Hindlimb muscle (tissue), 1 donor: ENCODE measurements around the gene CD200R1L. TPM values are rescaled to one million over a fixed set of nuclear protein-coding genes. Genes with fewer than 3 reads are reported as not detected.

ENCODE experiments used
- DNase-seq: peaks from one replicate; pipeline ENCODE4 v3.0.0-alpha.2; 2013
- polyA plus RNA-seq: library from polyadenylated mRNA; unstranded; fragments of 120-200 nt; gene quantifications from one replicate; pipeline ENCODE4 v1.2.1, GENCODE V29; 2013; ENCODE audit not compliant: insufficient read length

Gene CD200R1L
- polyA plus RNA-seq, 1 donor, result not detected

- no peak for DNase-seq
These were observed 60.6 kb downstream of the CD200R1L start for GRCh38 chr3:112786002-112786590.

DNA sequence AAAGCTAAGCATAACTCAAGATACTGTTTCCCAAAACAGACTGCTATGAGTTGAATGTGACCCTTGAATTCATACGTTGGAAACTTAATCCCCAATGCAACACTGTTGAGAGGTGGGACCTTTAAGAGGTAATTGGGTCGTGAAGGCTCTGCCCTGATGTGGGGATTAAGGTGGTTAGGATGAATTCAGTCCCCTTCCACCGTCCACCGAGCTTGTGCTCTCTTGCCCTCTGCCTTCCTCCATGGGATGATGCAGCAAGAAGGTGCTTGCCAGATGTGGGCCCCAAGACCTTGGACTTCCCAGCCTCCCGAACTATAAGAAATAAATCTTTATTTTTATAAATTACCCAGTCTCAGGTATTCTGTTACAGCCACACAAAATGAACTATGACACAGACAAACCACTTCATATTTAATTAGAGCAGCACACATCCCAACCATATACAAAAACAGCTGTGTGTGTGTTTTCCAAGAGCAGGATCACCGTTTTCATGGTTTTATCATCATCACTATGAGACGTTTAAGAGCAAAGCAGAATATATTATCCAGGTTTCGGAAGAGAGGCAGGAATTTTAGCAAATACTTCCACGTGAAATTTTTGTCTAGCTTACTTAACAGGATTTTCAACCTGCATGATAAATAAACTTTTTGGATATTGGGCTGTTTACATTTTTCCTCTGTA is 61.2 kb downstream of the CD200R1L start:
- no peak for DNase-seq

- DNase-seq, result no peak
These were observed 64.2 kb downstream of the CD200R1L start for GRCh38 chr3:112782491-112782890.

DNA sequence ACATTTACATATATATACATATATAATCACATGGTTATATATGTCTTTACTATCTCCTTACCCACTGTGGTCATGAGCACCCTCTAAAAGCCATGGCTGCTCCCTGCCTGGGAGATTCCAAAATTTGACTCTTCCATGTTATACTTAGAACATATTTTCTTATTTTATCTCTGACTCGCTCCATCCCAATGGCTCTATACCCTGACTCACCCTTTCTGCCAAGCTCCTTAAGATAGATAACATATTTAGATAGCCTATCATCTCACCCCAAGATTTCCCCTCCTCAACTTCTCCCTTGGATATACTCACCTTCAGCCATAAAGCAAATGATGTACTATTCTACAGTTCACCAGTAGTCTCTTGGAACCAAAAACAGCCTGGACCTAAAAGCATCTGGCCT is 65.1 kb downstream of the CD200R1L start:
- DNase-seq, result no peak

DNA sequence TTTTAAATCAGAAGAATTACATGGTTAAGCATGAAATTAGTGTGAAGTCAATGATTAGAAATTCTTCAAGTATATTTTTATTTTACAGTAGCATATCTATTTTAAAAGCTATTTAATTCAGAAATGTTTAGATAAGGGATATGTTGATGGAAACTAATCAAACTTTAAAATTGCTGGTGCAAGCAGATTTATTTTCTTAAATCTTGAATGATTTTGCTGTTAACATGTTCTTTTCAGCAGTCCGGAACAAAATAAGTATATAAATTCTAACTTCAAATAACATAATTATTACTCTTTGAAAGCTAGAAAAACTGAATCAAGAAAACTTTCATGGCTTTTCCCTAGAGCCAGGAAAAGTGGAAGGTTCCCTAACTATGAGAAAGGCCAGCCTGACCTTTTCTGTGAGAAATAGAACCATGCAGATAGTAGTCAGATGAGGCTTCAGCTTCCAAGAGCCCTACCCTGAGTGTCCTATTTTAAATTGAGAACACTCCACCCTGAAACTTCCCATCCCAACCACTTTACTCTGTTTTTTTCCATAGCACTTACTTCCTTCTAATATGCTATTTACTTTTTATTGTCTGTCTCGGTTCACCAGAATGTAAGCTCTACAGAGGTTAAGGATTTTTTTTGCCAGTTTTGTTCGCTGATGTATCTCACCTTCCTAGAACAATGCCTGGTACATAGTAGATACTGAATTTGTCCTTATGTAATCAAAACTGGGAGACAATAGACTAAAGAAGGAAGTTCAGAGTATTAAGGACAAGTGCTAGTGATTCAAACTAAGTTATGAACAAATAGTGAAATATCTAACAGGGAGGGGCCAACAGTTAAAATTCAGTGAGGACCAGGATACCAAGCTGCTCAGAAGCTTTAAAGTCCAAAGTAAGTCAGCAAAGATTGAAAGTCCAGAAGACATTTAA is 66.8 kb downstream of the CD200R1L start:
- no peak for DNase-seq

DNA sequence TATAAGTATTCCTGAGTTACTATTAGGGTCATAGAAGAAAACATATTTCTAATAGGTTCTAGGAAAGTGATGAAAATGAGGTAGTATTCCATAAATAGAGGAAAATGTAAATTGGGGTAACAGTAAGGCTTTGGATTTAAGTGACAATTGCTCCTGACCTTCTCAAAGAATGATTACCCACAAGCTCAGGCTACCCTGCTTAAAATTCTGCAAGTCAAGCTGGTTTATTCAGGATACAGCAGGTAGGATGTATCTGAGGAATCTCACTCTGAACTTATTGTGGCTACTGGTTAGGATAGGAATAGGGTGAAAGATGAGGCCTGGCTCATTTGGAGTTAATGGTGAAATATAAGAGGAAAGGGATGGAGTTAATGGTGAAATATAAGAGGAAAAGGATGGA is 67.7 kb downstream of the CD200R1L start:
- DNase-seq, result no peak

DNA sequence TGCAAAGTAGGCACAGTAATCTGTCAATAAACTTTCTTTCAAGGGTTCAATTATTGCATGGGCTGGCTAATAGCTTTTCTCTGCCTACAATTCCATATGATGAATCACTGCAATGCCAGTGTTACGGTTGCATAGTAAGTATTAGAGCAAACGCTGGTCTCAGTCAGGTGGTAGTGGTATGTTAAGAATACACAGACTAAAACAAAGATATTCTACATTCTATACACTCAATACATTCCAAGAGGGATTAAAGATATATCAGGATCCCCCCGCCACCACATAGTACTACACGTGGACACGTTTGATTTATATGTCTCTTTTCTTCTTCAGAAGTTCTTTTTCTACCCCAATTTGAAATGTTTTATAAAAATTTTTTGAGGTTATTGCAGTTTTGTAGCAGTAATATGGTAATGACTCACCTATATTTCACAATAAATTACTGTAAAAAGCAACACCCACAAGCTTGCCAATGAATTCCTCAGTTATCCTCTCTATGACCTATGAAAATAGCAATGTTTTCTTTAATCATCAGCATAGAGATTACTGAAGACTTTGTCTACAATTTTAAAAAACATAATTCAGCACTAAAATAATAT is 68.2 kb downstream of the CD200R1L start:
- no peak for DNase-seq

- DNase-seq, result no peak
These were observed 68.9 kb downstream of the CD200R1L start for GRCh38 chr3:112777811-112778210.

GRCh38 chr3:112776836-112777235 is 69.8 kb downstream of the CD200R1L start:
- no peak for DNase-seq

DNA sequence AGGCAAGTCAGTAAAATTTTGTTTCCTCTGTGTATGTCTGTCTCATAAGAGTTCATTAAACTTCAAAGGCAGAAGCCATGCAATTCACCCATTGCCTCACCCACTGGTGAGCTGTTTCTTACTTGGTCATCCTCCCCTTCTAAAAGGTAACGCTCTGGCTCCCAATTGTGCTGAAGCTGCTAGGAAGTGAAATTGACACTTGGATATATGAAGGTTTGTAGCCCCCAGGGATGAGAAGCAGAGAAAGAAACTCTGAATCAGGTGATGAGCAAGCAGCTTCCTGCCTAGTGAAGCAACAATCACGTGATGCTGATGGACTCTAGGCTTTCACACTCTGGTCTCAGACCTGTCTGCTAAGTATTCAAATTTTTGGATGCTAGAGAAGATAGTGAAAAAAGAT is 70.7 kb downstream of the CD200R1L start:
- DNase-seq, result no peak

DNA sequence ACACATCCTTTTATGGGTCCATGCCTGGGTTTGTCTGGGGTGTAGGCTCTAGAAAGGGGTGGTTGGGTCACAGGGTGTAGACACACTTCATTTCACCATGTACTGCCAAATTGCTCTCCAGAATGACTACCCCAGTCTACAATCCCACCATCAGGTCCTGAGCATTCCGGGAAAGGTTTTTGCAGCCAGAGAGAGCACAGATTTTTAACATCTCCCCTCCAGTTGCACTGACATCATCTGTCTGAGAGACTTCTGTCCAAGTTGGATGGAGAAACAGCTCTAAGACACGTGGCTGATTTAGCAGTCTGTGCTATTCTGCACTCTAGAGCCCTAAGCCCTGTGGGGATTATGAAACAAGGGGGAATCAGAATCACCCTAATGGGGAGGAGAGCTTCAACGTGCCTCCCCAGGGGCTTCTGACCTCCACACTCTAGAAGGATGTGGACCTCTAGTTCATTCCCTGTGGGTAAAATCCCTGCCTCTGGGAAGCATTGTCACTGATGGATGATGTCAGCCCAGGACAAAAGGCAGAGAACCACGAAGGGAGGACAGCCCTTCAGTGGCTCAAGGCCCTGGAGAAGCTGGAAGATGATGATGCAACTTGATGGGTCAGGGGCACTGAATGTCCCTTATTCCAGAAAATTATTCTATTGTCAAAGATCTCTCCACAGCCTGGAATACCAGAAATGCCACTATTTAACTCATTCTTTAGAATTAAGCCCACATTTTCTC is 71.5 kb downstream of the CD200R1L start:
- no peak for DNase-seq

- DNase-seq, result no peak
These were observed 72.3 kb downstream of the CD200R1L start for GRCh38 chr3:112774293-112774926.

- no peak for DNase-seq
These were observed 72.8 kb downstream of the CD200R1L start for GRCh38 chr3:112773864-112774263.

DNA sequence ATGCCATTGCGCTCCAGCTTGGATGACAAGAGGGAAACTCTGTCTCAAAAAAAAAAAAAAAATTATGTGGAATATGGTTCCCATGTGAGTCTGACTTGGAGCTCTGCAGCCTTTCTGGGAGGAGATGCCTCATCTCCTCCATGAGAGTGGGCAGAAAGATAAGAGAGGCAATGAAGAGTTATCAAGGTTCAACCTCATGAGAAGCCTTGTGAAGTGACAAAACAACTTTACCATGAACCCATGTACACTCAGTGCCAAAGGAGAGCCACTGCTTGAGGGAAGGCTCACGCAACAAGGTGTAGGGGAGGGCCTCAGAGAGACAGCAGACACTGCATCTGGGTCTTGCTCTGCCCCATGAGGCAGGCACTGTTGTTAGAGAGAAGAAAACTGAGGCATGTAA is 75.7 kb downstream of the CD200R1L start:
- no peak for DNase-seq

GRCh38 chr3:112770032-112770626 is 76.5 kb downstream of the CD200R1L start:
- no peak for DNase-seq

GRCh38 chr3:112769286-112769978 is 77.2 kb downstream of the CD200R1L start:
- DNase-seq, result no peak

- no peak for DNase-seq
These were observed 78.9 kb downstream of the CD200R1L start for GRCh38 chr3:112767777-112768176.

- no peak for DNase-seq
These were observed 79.5 kb downstream of the CD200R1L start for GRCh38 chr3:112767177-112767576.
